ENCODE measurements around the gene SPON1. TPM values are rescaled to one million over a fixed set of nuclear protein-coding genes. Genes with fewer than 3 reads are reported as not detected.

Gene SPON1
- total and polyA plus RNA-seq, 2 donors (not counting 1 experiment from before 2014, with no cell fraction given): 0.30 TPM; not detected in 1

GRCh38 chr11:14132312-14132711, 169.8 kb downstream of the SPON1 start:
- WGBS (ENCODE audit: insufficient coverage): 95% methylated on average over 3 of the region's 4 CpGs
- H3K27me3 Mint-ChIP-seq: peaks cover 4% of the 10 kb centered on the region
- Histone ChIP-seq H3K27ac (ENCODE audit: low read length in 2 of 2) (no peak overlapping the region), H3K4me3 (ENCODE audit: control extremely low read depth in 1 of 5, extremely low read depth in 1 of 5, insufficient read depth in 1 of 5, low read depth in 2 of 5, low read length in 4 of 5) (no peak overlapping the region), H3K4me2 (replicated peaks; ENCODE audit: low read depth, low read length, poor library complexity, severe bottlenecking) (no peak overlapping the region), H3K36me3 (replicated peaks in 1 of 2; ENCODE audit: control extremely low read depth in 1 of 2, control insufficient read depth in 1 of 2, extremely low read depth in 1 of 2, insufficient read depth in 2 of 2, low read length in 1 of 2) (no peaks in the 10 kb centered on the region), H3K9me3 (ENCODE audit: control extremely low read depth in 1 of 3, control insufficient read depth in 2 of 3, insufficient read depth in 1 of 3, low read length in 2 of 3) (peaks cover 0 to 9% (median 0%) of the 10 kb centered on the region in 3 donors), H3K9ac (ENCODE audit: low read length) (no peak overlapping the region), H3K27me3 (replicated peaks in 1 of 4; ENCODE audit: control extremely low read depth in 1 of 4, control insufficient read depth in 3 of 4, insufficient read depth in 4 of 4, low read length in 3 of 4) (peaks cover 0 to 3% (median 0%) of the 10 kb centered on the region in 4 experiments), H4K20me1 (ENCODE audit: control insufficient read depth, insufficient read depth, low read length, poor library complexity, severe bottlenecking) (no peaks in the 10 kb centered on the region), H3K79me2 (ENCODE audit: control insufficient read depth, insufficient read depth, low read length) (no peaks in the 10 kb centered on the region), H3K4me1 (ENCODE audit: control insufficient read depth in 2 of 2, insufficient read depth in 2 of 2, low read length in 2 of 2) (no peaks in the 10 kb centered on the region), H2AFZ (ENCODE audit: insufficient read depth, low read depth, low read length, poor library complexity, severe bottlenecking) (no peak overlapping the region)
- no peak for TF ChIP-seq EZH2 (IDR thresholded peaks at IDR 0.05; ENCODE audit: borderline replicate concordance, insufficient read depth, low read depth, low read length, poor library complexity, severe bottlenecking)
- TF ChIP-seq, protein P1, sequence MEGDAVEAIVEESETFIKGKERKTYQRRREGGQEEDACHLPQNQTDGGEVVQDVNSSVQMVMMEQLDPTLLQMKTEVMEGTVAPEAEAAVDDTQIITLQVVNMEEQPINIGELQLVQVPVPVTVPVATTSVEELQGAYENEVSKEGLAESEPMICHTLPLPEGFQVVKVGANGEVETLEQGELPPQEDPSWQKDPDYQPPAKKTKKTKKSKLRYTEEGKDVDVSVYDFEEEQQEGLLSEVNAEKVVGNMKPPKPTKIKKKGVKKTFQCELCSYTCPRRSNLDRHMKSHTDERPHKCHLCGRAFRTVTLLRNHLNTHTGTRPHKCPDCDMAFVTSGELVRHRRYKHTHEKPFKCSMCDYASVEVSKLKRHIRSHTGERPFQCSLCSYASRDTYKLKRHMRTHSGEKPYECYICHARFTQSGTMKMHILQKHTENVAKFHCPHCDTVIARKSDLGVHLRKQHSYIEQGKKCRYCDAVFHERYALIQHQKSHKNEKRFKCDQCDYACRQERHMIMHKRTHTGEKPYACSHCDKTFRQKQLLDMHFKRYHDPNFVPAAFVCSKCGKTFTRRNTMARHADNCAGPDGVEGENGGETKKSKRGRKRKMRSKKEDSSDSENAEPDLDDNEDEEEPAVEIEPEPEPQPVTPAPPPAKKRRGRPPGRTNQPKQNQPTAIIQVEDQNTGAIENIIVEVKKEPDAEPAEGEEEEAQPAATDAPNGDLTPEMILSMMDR (IDR thresholded peaks at IDR 0.05): no peak
- CTCF ChIA-PET: no interaction called here
- H3K4me3 Mint-ChIP-seq: no peak overlapping the region
- POLR2A ChIA-PET: no interaction called here
- no peak overlapping the region for H3K27ac Mint-ChIP-seq
- no peaks in the 10 kb centered on the region for H3K4me1 Mint-ChIP-seq
- no peaks in the 10 kb centered on the region for H3K9me3 Mint-ChIP-seq (ENCODE audit: insufficient read depth)
- intact Hi-C loops (cut with micrococcal nuclease): no loop called here
- DNase-seq (no peak), ATAC-seq (ENCODE audit: low read depth) (no peak)

- Histone ChIP-seq H3K27ac (ENCODE audit: low read length in 2 of 2) (no peak overlapping the region), H3K27me3 (replicated peaks in 1 of 4; ENCODE audit: control extremely low read depth in 1 of 4, control insufficient read depth in 3 of 4, insufficient read depth in 4 of 4, low read length in 3 of 4) (peaks cover 0 to 3% (median 0%) of the 10 kb centered on the region in 4 experiments), H3K4me1 (ENCODE audit: control insufficient read depth in 2 of 2, insufficient read depth in 2 of 2, low read length in 2 of 2) (no peaks in the 10 kb centered on the region), H4K20me1 (ENCODE audit: control insufficient read depth, insufficient read depth, low read length, poor library complexity, severe bottlenecking) (no peaks in the 10 kb centered on the region), H3K4me3 (ENCODE audit: control extremely low read depth in 1 of 5, extremely low read depth in 1 of 5, insufficient read depth in 1 of 5, low read depth in 2 of 5, low read length in 4 of 5) (no peak overlapping the region), H3K79me2 (ENCODE audit: control insufficient read depth, insufficient read depth, low read length) (no peaks in the 10 kb centered on the region), H3K36me3 (replicated peaks in 1 of 2; ENCODE audit: control extremely low read depth in 1 of 2, control insufficient read depth in 1 of 2, extremely low read depth in 1 of 2, insufficient read depth in 2 of 2, low read length in 1 of 2) (no peaks in the 10 kb centered on the region), H3K9me3 (ENCODE audit: control extremely low read depth in 1 of 3, control insufficient read depth in 2 of 3, insufficient read depth in 1 of 3, low read length in 2 of 3) (peaks cover 0 to 6% (median 0%) of the 10 kb centered on the region in 3 donors), H2AFZ (ENCODE audit: insufficient read depth, low read depth, low read length, poor library complexity, severe bottlenecking) (no peak overlapping the region), H3K9ac (ENCODE audit: low read length) (no peak overlapping the region), H3K4me2 (replicated peaks; ENCODE audit: low read depth, low read length, poor library complexity, severe bottlenecking) (no peak overlapping the region)
- ATAC-seq (ENCODE audit: low read depth) (no peak), DNase-seq (no peak)
- no peaks in the 10 kb centered on the region for H3K4me1 Mint-ChIP-seq
- POLR2A ChIA-PET: no interaction called here
- H3K4me3 Mint-ChIP-seq: no peak overlapping the region
- intact Hi-C loops (cut with micrococcal nuclease): no loop called here
- no peak for TF ChIP-seq EZH2 (IDR thresholded peaks at IDR 0.05; ENCODE audit: borderline replicate concordance, insufficient read depth, low read depth, low read length, poor library complexity, severe bottlenecking)
- TF ChIP-seq, protein P1 (IDR thresholded peaks at IDR 0.05): no peak
- 89% methylated on average over 3 of the region's 4 CpGs for WGBS (ENCODE audit: insufficient coverage)
- H3K27ac Mint-ChIP-seq: no peak overlapping the region
- H3K27me3 Mint-ChIP-seq: peaks cover 4% of the 10 kb centered on the region
- CTCF ChIA-PET: no interaction called here
- H3K9me3 Mint-ChIP-seq (ENCODE audit: insufficient read depth): no peaks in the 10 kb centered on the region
Measured at GRCh38 chr11:14133381-14133780, 170.9 kb downstream of the SPON1 start.

Measured in B cell (primary cell).